HG02798 (cell line): ENCODE data around the gene DLGAP4.
"Not testable (repeated sequence)": the region's sequence is repeated elsewhere in the genome, so short reads cannot be mapped to it uniquely, and the experiment has no call there.

ENCODE experiments used
- ATAC-seq: cut with Tn5 transposase; IDR thresholded peaks from one replicate; pipeline ENCODE4 v1.9.1; 2021; ENCODE audit warnings: mild to moderate bottlenecking; ENCODE audit not compliant: unreplicated experiment, poor library complexity

Gene DLGAP4

DNA sequence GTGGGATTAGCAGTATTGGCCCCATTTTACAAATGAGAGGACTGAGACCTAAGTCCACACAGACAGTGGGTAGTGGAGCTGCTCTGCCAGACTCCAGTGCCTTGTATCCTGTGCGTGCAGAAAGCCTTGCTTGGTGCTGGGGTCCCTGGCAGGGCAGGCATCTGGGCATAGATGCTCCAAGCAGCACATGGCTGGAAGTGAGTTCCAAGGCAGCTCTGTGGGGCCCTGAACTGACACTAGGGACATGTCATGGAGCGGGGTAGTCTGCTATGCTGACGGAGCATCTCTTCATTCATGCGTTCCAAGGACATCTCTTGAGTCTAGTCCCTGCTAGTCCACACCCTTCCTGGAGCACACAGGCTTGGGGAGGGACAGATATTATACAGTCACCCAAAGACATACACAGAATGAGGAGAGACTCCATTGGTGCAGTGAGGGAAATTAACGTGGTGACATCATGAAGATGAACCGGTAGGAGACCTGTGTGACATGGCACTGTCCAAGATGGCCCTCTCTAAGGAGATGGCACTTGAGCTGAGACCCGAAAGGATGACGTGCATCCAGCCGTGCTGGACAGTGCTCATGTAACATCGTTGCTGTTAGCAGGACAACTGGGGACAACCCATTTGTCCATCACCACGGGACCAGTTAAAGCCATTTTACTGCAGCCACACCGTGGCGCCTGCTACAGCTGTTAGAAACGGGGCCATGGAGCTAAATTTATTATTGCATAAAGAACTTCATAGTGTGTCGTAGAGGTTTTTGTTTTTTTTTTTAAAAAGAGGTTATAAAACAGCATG is 65.1 kb downstream of the DLGAP4 start:
- ATAC-seq = no peak

DNA sequence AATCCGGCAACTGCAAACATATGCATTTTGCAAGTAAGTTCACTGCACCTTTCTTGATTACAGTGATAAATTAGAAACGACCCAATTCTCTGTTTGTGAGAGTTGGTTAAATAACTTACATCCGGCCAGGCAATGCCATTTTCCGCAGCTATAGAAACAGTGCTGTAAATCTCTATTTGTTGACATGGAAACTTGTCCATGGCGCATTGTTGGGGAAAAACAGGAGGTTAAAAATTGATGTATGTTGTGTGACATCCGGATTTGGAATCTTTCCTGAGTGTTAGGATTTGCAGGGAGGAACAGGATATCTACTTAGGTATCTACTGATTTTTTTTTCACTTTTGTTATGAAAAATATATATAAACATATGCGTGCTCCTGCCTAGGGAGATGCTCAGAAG is 66.5 kb downstream of the DLGAP4 start:
- ATAC-seq = no peak

DNA sequence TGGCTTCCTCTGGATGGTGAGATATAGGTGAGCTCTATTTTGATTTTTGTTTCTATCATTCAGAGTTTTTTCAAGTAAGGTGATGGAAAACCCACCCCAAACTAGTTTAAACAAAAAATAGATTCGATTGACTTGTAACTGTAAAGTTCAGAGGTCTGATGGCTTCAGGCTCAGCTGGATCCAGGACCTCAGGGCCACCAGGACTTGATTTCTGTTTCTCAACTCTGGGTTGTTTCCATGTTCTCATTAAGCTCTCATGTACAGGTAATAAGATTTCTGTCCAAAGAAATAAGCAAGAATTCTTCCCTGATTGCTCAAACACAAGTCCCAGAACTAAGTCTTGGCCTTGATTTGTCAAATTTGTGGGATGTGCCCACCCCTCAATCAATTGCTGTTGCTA is 67.0 kb downstream of the DLGAP4 start:
- ATAC-seq = no peak

DNA sequence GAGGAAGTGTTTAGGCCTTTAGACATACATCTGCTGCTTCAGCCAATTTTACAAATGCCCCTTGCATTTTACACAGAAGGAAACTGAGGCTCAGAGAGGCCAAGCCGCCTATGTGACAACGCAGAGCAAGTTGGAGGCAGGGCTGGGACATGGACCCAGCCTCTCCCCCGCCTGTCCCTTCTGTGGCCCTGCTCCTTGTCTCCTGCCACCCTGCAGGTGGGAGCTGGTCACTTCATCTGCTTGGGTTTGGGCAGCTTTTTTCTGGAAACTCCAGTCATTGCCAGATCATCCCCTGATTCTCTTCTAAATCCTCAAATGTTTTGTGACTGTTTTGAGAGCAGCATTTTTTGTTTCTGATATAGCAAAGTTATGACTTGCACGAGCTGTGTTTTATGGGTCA is 68.9 kb downstream of the DLGAP4 start:
- ATAC-seq = no peak

DNA sequence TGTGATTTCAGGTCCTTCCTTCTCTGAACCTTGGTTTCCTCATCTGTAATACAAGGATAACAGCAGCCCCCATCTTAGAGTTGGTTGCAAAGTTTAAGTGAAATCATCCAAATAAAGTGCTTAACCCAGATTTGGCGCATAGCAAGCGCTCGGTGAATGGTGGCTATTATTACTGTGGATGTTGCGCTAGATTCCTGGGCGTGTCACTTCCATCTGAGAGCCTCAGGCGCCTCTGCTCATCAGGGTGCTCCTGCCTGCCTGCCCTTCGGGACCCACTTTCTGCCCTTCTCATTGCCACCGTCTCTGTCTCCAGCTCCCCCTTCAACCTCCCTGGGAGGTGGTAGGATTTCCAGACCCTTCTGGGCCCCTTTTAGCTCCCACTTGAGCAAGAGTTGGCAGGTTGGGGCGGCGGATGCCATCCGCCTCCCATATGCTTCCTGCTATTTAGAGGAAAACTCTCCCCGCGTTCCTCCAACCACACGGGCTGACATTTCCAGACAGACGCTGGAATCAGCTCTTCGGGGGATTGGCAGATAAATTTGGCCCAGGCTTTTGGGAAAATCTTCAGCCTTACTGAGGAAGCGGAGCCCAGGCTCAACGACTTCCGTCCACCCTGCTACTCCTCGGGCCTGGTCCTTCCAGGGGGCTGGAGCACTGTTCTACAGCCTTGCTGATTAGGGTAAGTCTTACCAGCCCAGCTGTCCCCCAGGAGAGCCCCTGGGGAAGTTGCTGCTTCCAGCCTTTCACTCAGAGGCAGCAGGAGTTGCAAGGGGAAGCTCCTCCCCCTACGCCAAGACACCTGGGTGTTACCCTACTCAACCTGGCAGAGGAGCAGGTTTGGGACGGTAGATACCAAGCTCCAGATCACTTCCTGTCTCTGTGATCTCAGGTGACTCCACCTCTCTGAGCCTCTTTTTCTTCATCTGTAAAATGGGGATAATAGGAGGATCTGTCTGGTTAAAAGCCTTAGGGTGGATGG is 71.5 kb downstream of the DLGAP4 start:
- no peak for ATAC-seq

DNA sequence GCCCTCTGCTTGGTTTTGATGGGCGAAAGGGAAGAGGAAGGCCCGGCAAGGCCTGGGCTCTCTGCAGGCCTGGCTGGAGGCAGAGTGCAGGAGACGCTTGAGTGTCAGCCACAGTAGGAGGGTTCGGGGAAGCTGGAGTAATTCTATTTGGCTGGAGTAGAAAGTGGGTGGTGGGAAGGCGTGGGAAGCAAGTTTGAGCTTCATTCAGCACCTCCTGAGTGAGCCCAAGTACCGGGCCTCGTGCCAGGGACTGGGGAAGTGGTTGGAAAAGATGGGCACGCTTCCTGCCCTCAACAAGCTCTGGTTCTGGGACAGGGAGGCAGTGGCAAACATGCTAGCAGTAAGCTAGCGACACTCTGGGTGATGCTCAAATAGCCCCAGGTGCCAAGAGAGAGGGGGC is 72.5 kb downstream of the DLGAP4 start:
- no peak for ATAC-seq

DNA sequence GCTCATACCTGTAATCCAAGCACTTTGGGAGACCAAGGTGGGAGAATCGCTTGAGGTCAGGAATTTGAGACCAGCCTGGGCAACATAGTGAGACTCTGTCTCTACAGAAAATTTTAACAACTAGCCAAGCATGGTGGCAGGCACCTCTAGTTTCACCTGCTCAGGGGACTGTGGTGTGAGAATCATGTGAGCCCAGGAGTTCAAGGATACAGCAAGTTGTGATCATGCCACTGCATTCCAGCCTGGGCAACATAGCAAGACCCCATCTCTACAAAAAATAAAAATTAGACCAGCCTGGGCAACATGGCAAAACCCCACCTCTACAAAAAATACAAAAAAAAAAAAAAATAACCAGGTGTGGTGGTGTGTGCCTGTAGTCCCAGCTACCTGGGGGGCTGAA is 73.8 kb downstream of the DLGAP4 start:
- ATAC-seq = not testable (repeated sequence)

DNA sequence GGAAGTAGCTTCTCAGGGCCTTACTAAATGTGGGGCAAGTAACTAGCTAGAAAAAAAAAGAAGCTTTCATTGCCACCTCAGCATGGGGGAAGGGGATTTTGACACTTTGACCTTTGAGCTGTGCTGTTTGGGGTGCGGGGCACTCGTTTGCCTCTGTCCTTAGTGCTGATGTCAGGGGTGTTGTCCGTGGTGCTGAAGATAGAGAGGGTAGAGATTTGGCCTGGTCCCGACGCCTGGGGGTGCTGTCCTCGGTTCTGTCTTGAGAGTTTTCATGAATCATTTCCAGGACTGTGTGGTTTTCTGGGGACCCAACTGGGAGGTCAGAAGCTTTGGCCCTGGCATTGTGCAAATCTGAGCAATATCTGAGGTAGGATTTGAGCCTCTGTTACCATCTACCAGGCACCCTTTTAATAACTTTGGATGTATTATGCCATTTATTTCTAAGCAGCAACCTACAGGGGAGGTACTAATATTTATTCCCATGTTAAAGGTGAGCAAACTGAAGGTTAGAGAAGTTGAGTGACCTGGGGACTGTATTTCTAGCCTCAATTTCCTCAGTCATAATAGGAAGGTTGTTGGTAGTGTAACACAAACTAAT is 78.0 kb downstream of the DLGAP4 start:
- ATAC-seq = no peak

DNA sequence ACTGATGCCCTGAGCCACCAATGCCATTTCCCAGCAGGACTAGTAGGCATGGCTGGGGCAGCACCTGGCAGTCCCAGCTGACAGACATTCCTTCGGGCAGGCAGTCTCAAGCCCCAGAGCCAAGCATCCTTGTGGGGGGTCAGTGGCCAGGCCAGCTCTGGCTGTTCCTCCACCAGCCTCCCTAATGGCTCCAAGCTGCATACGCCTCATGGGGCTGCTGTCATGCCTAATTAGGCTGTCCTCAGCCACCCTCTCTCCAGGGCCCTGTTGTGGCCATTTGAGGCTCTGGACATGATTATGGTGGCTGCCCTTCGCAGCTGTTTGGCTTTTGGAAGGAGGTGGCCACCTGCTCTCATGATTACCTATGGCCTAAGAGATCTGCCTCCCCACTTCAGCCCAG is 79.4 kb downstream of the DLGAP4 start:
- ATAC-seq = no peak

DNA sequence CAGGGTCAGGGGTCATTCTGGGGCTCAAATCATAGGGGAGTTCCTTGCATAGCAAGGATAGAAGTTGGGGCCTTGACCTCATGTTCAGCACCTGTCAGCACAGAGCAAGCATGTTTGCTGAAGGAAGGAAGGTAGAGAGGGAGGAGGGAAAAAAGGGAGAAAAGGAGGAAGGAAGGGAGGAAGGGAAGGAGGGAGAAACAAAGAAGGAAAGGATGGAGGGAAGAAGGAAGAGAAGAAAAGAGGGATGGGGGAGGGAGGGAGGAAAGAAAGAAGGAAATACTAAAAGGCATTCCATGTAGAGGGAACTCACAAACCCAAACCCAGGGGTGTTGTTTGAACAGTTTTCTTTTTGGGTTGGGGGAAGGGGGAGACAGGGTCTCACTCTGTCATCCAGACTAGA is 80.1 kb downstream of the DLGAP4 start:
- ATAC-seq = no peak

DNA sequence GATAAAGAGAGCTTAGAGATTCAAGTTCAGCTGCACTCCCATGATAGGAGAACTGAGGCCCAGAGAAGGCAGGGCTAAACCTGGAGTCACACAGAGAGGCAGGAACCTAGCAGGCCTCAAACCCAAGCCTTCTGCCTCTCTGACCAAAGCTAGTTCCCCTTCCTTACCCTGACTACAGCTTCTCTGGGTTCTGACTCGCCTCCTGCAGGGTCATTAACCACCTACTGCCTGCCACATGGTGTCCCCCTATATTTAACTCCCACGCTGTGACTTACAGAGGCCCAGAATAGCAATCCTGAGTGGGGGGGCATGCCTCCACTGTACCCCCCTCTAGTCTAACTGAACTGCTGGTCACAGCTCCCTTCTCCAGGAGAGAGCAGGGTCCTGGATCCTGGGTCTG is 84.1 kb downstream of the DLGAP4 start:
- ATAC-seq = no peak

DNA sequence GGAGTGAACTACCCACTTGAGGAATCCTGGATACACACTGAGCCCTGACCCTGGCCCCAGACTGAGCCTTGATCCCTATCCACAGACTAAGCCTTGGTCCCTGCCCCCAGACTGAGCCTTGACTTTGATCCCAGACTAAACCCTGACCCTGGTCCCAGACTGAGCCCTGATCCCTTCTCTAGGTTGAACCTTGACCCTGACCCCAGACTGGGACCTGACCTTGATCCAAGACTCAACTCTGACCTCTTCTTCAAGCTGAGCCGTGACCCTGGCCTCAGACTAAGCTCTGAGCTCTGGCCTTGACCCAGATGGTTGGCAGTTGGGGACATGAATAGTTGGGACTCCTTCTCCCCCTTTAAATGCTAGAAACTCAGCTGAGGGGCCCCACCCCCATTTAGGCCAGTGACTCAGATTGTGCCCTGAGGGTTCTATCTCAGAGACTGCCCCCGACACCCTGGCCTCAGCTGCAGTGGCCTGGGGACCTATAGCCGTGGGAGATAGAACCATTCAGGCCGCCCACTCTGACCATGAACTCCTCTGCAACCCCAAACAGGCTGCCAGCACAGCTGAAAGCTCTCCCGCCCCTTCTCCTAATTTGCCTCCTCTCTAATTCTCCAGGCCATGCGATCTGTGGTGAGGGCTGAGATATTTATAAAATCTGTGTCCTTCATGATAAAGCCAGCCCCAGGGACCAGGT is 84.7 kb downstream of the DLGAP4 start:
- no peak for ATAC-seq

DNA sequence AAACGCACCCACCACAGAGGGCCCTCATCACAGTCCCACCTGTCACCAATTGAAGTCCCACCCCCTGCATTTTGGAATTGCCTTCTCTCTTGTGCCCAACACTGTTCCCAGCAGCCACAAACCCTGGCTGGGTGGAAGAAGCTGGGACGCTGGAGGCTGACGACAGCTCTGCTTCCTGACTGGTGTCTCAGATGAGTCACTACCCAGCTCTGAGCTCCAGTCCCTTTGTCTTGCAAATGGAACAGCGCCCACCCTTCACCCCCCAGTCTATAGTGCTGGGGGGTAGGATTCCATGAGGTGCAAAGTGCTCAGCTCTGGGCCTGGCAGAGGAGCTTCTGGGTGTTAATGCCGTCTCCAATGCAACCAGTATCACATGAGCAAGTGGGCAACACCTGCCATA is 85.3 kb downstream of the DLGAP4 start:
- no peak for ATAC-seq

DNA sequence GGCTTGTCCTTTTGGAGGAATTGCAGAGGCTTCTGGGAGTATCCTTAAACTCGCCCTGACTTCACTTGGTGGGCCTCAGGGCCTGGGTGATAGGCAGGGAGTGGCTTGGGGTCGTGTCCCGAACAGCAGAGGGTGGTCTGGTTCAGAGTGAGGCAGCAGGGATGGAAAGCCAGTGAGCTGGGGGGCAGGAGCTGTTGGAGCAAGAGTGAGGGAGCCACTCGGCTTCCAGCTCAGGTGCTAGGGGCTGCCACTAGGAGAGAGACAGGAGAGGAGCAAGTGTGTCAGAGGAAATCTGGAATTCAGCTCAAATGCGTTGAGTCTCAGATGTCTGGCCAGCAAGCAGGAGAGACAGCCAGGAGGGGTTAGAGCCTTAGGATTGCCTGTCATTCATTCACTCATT is 85.8 kb downstream of the DLGAP4 start:
- ATAC-seq = no peak

DNA sequence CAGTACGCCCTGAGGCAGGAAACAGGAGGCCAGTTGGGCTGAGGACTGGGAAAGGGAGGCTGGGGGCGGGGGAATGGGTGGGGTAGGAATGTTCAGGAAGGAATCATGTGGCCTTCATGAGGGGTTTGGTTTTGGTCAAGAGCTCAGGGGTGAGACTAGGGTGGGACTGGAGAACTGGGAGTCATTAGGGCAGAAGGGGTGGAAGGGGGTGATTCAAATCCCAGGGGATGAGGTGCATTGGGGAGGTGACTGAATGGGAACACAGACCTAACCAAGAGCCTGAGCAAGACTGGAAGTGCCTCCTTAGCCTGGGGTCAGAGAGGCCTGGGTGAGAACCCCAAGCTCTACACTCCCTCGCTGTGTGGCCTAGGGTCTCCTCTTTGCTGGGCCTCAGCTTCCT is 86.8 kb downstream of the DLGAP4 start:
- no peak for ATAC-seq

DNA sequence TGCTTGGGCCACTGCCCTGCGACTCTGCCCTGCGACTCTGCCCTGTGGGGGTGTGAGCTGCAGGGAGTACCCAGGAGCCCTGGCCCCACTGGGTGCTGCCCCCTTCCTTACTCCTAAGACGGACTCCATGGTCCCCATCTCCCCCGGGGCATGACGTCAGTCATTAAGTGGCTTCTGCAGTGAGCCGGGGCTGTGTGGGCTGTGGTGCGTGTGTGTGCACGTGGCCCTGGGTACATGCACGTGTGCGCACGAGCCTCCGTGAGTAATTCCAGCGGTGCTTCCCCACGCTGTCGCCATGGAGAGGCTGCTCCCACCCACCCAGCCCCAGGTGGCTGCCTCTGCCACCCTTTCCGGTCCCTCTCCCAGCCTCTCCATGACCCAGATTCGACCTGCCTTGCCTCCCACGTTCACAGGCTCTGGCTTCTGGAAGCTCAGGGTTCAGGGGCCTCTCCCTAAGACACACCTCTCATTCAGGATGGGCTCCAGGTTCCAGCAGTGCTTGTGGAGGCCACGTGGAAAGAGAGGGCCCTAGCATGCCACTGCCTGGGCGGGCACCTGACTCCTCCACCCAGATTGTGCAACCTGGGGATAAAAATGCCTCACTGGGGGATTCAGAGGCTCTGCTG is 88.3 kb downstream of the DLGAP4 start:
- ATAC-seq = no peak

DNA sequence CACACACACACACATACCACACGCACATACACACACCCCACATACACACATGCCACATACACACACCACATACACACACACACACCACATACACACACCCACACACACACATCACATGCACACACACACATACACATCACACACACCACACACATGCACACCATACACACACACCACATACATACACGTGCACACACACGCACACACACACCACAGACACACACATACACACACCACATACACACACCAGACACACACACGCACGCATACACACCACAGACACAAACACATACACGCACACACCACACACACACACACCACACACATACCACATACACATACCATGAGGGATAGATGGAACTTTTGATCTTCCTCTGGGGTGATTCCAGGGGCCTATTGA is 90.2 kb downstream of the DLGAP4 start:
- no peak for ATAC-seq

DNA sequence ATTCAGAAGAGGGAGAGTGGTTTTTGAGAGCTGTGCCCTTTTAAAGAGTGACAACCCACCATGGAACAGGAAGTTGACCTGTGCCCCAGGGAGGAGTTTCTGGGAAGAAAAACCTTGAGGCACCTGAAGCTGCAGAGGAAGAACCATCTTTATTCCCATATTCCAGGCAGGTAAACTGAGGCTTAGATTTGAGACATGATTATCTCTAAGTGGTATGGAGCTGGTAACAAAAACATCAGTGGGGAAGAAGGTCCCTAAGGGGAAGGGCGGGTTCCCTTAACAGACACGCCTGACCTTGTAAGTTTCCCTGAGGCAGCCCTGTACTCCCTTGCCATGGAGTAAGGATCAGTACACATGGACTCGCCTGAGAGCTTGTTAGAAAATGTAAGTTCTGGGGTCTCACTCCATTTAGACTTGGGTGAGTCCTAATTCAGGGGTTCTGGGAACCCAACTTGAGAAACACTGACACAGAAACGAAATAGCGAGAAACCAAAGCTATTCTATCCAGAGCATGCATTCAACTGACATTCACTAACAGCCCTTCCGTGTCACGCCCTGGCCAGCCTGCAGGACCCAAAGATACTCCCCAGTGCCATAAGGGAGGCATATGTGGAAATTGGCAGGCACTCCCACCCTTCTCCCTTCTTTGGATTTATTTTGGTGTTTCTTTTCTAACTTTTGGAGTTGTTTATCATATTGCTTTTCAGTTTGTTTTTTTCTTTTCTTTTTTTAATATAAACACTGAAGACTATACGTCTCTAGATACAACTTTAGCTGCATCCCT is 90.9 kb downstream of the DLGAP4 start:
- no peak for ATAC-seq

DNA sequence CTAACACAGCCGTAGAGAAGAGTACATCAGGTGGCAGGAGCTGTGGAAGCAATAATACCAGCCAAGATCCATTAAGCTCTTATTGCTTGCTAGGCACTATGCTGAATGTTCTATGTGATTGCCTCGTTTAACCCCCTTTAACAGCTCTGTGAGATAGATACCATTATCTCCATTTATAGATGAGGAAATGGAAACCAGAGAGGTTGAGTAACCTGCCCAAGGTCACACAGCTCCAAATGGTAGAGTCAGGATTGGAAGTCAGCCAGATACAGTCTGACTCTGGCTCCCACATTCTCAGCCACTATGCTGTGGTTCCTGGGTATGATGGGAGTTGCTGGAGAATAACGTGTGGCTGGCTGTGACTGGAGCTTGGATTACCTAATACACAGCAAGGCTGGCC is 92.4 kb downstream of the DLGAP4 start:
- ATAC-seq = no peak
